Hepatocyte (in vitro differentiated cells): ENCODE results near the gene MOCS1. TPM values are rescaled to one million over a fixed set of nuclear protein-coding genes. Genes with fewer than 3 reads are reported as not detected.

Source experiments
- DNase-seq: peaks from one replicate; pipeline ENCODE4 v3.0.0-alpha.2; 2016; ENCODE audit warnings: low spot score
- H2AFZ ChIP-seq: fragments of 200-600 bp; sonication (generic); 2 replicates; pipeline ENCODE4 v1.6.0; 2016; ENCODE audit warnings: antibody characterized with exemption, mild to moderate bottlenecking
- H3K27ac ChIP-seq: fragments of 200-600 bp; sonication (generic); 2 replicates; pipeline ENCODE4 v1.5.1; 2016; ENCODE audit warnings: mild to moderate bottlenecking
- H3K27me3 ChIP-seq: fragments of 200-600 bp; sonication (generic); 2 replicates; pipeline ENCODE4 v1.6.1; 2016
- H3K36me3 ChIP-seq: fragments of 200-600 bp; sonication (generic); replicated peaks from 2 replicates; pipeline ENCODE4 v1.5.1; 2016; ENCODE audit warnings: low read depth; ENCODE audit not compliant: insufficient read depth
- H3K4me1 ChIP-seq: fragments of 200-600 bp; sonication (generic); 2 replicates; pipeline ENCODE4 v1.5.1; 2016; ENCODE audit warnings: mild to moderate bottlenecking, moderate library complexity; ENCODE audit not compliant: insufficient read depth
- H3K4me2 ChIP-seq: fragments of 200-600 bp; sonication (generic); 2 replicates; pipeline ENCODE4 v1.6.0; 2016
- H3K4me3 ChIP-seq: fragments of 200-600 bp; sonication (generic); 2 replicates; pipeline ENCODE4 v1.5.1; 2016; ENCODE audit warnings: mild to moderate bottlenecking
- H3K79me2 ChIP-seq: fragments of 200-600 bp; sonication (generic); 2 replicates; pipeline ENCODE4 v1.6.0; 2017; ENCODE audit warnings: mild to moderate bottlenecking
- H3K9me2 ChIP-seq: fragments of 200-600 bp; sonication (generic); replicated peaks from 2 replicates; pipeline ENCODE4 v1.6.0; 2017; ENCODE audit warnings: mild to moderate bottlenecking; ENCODE audit not compliant: insufficient read depth
- H3K9me3 ChIP-seq: fragments of 200-600 bp; sonication (generic); 2 replicates; pipeline ENCODE4 v1.5.1; 2016; ENCODE audit warnings: low read depth, mild to moderate bottlenecking
- H4K20me1 ChIP-seq: fragments of 200-600 bp; sonication (generic); 2 replicates; pipeline ENCODE4 v1.6.0; 2016; ENCODE audit warnings: mild to moderate bottlenecking; ENCODE audit not compliant: insufficient read depth, poor library complexity, severe bottlenecking
- EZH2 ChIP-seq: fragments of 200-600 bp; sonication (generic); IDR thresholded peaks from 2 replicates; pipeline ENCODE4 v1.6.1; 2016; ENCODE audit warnings: antibody characterized with exemption, mild to moderate bottlenecking, borderline replicate concordance
- EZH2phosphoT487 ChIP-seq: fragments of 200-600 bp; sonication (generic); IDR thresholded peaks from one replicate; pipeline ENCODE4 v1.6.1; 2018; ENCODE audit warnings: antibody characterized with exemption, mild to moderate bottlenecking, low read depth, moderate library complexity; ENCODE audit not compliant: unreplicated experiment, severe bottlenecking
- WGBS: methylation state at CpG from one replicate; pipeline ENCODE4 v1.1.6; 2016; ENCODE audit warnings: low lambda C conversion rate; ENCODE audit errors: missing lambda C conversion rate; 5-methylcytosine and 5-hydroxymethylcytosine counted together
- polyA plus RNA-seq: library from polyadenylated mRNA; unstranded; fragments of >200 nt; fragmentation: Nextera tagmentation; extraction: Ambion mirVana; gene quantifications from 2 replicates; pipeline ENCODE4 v1.2.1, GENCODE V29; 2016
- total RNA-seq: library from RNA; depleted of rRNA; stranded (reverse); fragments of >200 nt; gene quantifications from 2 replicates; pipeline ENCODE4 v1.2.3, GENCODE V29; 2014
- TF ChIP-seq, protein P1 (sequence below): fragments of 200-600 bp; sonication (generic); IDR thresholded peaks from 2 replicates; pipeline ENCODE4 v1.5.1; 2016; ENCODE audit warnings: antibody characterized with exemption, mild to moderate bottlenecking; ENCODE audit not compliant: poor library complexity

The MOCS1 gene
- total and polyA plus RNA-seq, 2 experiments from 2014 or later = 10.7 to 13.4 TPM

- H3K9me2 ChIP-seq = no peaks in the 10 kb centered on the region
- H3K27me3 ChIP-seq = no peaks in the 10 kb centered on the region
- peaks cover 9% of the 10 kb centered on the region for H3K4me1 ChIP-seq
- H3K9me3 ChIP-seq = no peaks in the 10 kb centered on the region
- H3K27ac ChIP-seq = no peak overlapping the region
- WGBS = 60% methylated on average over 6 of the region's 6 CpGs
- H2AFZ ChIP-seq = no peak overlapping the region
- no peak overlapping the region for H3K4me3 ChIP-seq
- no peak overlapping the region for H3K4me2 ChIP-seq
- no peak for DNase-seq
- no peak for TF ChIP-seq EZH2phosphoT487
- TF ChIP-seq, protein P1, sequence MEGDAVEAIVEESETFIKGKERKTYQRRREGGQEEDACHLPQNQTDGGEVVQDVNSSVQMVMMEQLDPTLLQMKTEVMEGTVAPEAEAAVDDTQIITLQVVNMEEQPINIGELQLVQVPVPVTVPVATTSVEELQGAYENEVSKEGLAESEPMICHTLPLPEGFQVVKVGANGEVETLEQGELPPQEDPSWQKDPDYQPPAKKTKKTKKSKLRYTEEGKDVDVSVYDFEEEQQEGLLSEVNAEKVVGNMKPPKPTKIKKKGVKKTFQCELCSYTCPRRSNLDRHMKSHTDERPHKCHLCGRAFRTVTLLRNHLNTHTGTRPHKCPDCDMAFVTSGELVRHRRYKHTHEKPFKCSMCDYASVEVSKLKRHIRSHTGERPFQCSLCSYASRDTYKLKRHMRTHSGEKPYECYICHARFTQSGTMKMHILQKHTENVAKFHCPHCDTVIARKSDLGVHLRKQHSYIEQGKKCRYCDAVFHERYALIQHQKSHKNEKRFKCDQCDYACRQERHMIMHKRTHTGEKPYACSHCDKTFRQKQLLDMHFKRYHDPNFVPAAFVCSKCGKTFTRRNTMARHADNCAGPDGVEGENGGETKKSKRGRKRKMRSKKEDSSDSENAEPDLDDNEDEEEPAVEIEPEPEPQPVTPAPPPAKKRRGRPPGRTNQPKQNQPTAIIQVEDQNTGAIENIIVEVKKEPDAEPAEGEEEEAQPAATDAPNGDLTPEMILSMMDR = no peak
- TF ChIP-seq EZH2 = no peak
- no peaks in the 10 kb centered on the region for H3K79me2 ChIP-seq
- no peaks in the 10 kb centered on the region for H3K36me3 ChIP-seq
- no peaks in the 10 kb centered on the region for H4K20me1 ChIP-seq
These were observed 29.8 kb upstream of the MOCS1 start for GRCh38 chr6:39964094-39964493.

DNA sequence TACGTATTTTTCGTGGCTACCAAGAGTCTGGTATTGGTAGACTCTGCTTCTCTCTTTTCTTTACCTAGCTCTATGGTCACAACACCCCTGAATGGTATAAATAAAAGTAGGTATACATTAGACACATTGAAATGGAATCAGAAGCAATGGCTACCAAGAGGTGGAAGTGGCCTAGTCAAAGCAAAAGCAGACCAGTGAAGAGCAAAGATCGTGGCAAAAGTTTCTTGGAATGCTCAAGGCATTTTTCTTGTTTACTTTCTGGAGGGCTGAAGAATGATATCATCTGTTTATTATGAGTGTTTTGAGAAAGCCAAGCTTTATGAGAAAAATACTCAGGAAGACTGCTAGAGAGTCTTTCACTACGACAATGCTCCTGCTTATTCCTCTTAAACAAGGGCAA lies 28.6 kb upstream of the MOCS1 start:
- no peaks in the 10 kb centered on the region for H3K36me3 ChIP-seq
- H3K9me3 ChIP-seq = no peaks in the 10 kb centered on the region
- no peak overlapping the region for H3K4me3 ChIP-seq
- H3K27ac ChIP-seq = no peak overlapping the region
- TF ChIP-seq EZH2 (no peak), EZH2phosphoT487 (no peak)
- TF ChIP-seq, protein P1 = no peak
- no peak for DNase-seq
- H3K27me3 ChIP-seq = no peaks in the 10 kb centered on the region
- H3K4me1 ChIP-seq = peaks cover 9% of the 10 kb centered on the region
- H3K4me2 ChIP-seq = no peak overlapping the region
- no peaks in the 10 kb centered on the region for H3K9me2 ChIP-seq
- H3K79me2 ChIP-seq = no peaks in the 10 kb centered on the region
- WGBS = 69% methylated on average over 4 of the region's 4 CpGs
- H2AFZ ChIP-seq = no peak overlapping the region
- H4K20me1 ChIP-seq = no peaks in the 10 kb centered on the region

DNA sequence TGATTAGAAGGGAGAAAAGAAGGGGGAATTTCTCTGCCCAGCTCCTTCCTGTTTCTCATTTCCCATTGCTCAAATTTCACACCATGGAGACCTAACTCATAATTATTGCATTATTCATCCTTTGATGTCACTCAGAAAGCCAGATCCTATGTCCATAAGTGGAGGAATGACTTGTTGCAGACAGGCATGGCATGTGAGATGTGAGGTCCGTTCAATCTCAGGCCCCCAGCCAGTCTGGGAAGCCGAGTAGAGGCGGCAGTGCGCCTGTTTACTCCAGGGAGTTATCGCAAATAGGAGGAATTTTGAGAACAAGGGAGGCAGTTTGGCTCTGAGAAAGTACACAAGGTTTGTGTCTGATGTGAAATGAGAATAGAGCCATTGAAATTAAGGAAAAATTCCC lies 26.9 kb upstream of the MOCS1 start:
- peaks cover 9% of the 10 kb centered on the region for H3K4me1 ChIP-seq
- no peaks in the 10 kb centered on the region for H3K36me3 ChIP-seq
- no peaks in the 10 kb centered on the region for H3K79me2 ChIP-seq
- H3K4me3 ChIP-seq = no peak overlapping the region
- no peaks in the 10 kb centered on the region for H3K9me3 ChIP-seq
- no peak for TF ChIP-seq EZH2
- no peak overlapping the region for H2AFZ ChIP-seq
- H3K27me3 ChIP-seq = no peaks in the 10 kb centered on the region
- H3K9me2 ChIP-seq = no peaks in the 10 kb centered on the region
- H3K4me2 ChIP-seq = no peak overlapping the region
- no peaks in the 10 kb centered on the region for H4K20me1 ChIP-seq
- DNase-seq = no peak
- WGBS = 66% methylated on average over 5 of the region's 5 CpGs
- no peak overlapping the region for H3K27ac ChIP-seq

GRCh38 chr6:39958947-39959346 lies 24.7 kb upstream of the MOCS1 start:
- no peaks in the 10 kb centered on the region for H3K9me3 ChIP-seq
- no peak for DNase-seq
- H3K79me2 ChIP-seq = no peaks in the 10 kb centered on the region
- 89% methylated on average over 2 of the region's 2 CpGs for WGBS
- H3K27me3 ChIP-seq = no peaks in the 10 kb centered on the region
- H3K9me2 ChIP-seq = no peaks in the 10 kb centered on the region
- peaks cover 9% of the 10 kb centered on the region for H3K4me1 ChIP-seq
- TF ChIP-seq EZH2phosphoT487 = no peak
- no peak for TF ChIP-seq EZH2
- TF ChIP-seq, protein P1 = no peak
- H3K4me2 ChIP-seq = no peak overlapping the region
- H3K27ac ChIP-seq = no peak overlapping the region
- H3K4me3 ChIP-seq = no peak overlapping the region
- no peak overlapping the region for H2AFZ ChIP-seq
- H3K36me3 ChIP-seq = no peaks in the 10 kb centered on the region
- no peaks in the 10 kb centered on the region for H4K20me1 ChIP-seq
